ENCODE data around the gene VPS8. TPM values are rescaled to one million over a fixed set of nuclear protein-coding genes. Genes with fewer than 3 reads are reported as not detected.

VPS8 gene
- total and polyA plus RNA-seq, 2 of the 8 experiments (the other 6 are each of a cell fraction or from before 2014, with no cell fraction given), result 13.0 to 41.0 TPM

- Histone ChIP-seq H2AK5ac (ENCODE audit: low read depth, low read length) (no peak overlapping the region), H4K5ac (ENCODE audit: insufficient read length, low read depth, low read length) (no peak overlapping the region), H2BK5ac (ENCODE audit: low read depth, low read length) (no peak overlapping the region), H3K18ac (ENCODE audit: extremely low read depth, low read length) (no peak overlapping the region), H3K9ac (replicated peaks in 1 of 4; ENCODE audit: extremely low read depth in 1 of 4, low read depth in 3 of 4, low read length in 3 of 4) (no peak overlapping the region), H3K23ac (ENCODE audit: insufficient read length) (no peak overlapping the region), H4K8ac (ENCODE audit: extremely low read depth, insufficient read depth, low read length) (no peak overlapping the region), H3K14ac (ENCODE audit: insufficient read length) (no peak overlapping the region), H3K4me1 (replicated peaks in 1 of 4; ENCODE audit: control insufficient read depth in 3 of 4, insufficient read depth in 4 of 4, low read length in 3 of 4) (no peaks in the 10 kb centered on the region), H3K27me3 (replicated peaks in 1 of 4; ENCODE audit: control insufficient read depth in 3 of 4, extremely low read depth in 1 of 4, insufficient read depth in 3 of 4, low read length in 3 of 4) (peaks cover 0 to 2% (median 0%) of the 10 kb centered on the region in 4 experiments; a peak in 1 of 7 replicates), H3K56ac (replicated peaks; ENCODE audit: insufficient read length, low read depth, low read length) (no peak overlapping the region), H2BK120ac (replicated peaks; ENCODE audit: low read depth, low read length) (no peak overlapping the region), H2BK15ac (ENCODE audit: low read length) (no peak overlapping the region), H2BK20ac (ENCODE audit: low read length) (no peak overlapping the region), H4K91ac (replicated peaks; ENCODE audit: insufficient read length, low read length) (no peak overlapping the region), H3K27ac (ENCODE audit: low read depth, low read length) (no peak overlapping the region), H2BK12ac (ENCODE audit: low read depth, low read length) (no peak overlapping the region), H3K23me2 (ENCODE audit: low read depth, low read length) (no peaks in the 10 kb centered on the region), H3K4me2 (ENCODE audit: insufficient read depth in 1 of 2, low read depth in 2 of 2, low read length in 2 of 2) (no peak overlapping the region), H3K4me3 (ENCODE audit: extremely low read depth in 1 of 4, insufficient read depth in 2 of 4, low read depth in 3 of 4, low read length in 4 of 4) (no peak overlapping the region), H2AFZ (ENCODE audit: low read length) (no peak overlapping the region), H3K4ac (replicated peaks; ENCODE audit: insufficient read length, low read depth, low read length) (no peak overlapping the region), H4K20me1 (replicated peaks in 1 of 2; ENCODE audit: control insufficient read depth in 1 of 2, insufficient read depth in 2 of 2, low read length in 2 of 2) (no peaks in the 10 kb centered on the region), H3K79me1 (ENCODE audit: low read depth, low read length) (no peaks in the 10 kb centered on the region), H3K36me3 (ENCODE audit: control insufficient read depth in 2 of 4, insufficient read depth in 4 of 4, low read length in 3 of 4) (peaks cover 0 to 6% (median 2%) of the 10 kb centered on the region in 4 experiments; a peak in 4 of 8 replicates), H3K9me3 (ENCODE audit: insufficient read depth in 2 of 2, low read depth in 1 of 2, low read length in 1 of 2) (no peaks in the 10 kb centered on the region), H3K79me2 (ENCODE audit: control insufficient read depth in 1 of 2, insufficient read depth in 2 of 2, low read length in 2 of 2) (no peaks in the 10 kb centered on the region)
- 94% methylated on average over 7 of the region's 7 CpGs; no CpG with 5 or more reads in 1 of the 2 experiments for WGBS, 2 experiments (ENCODE audit: extremely low coverage in 1 of 2, insufficient coverage in 1 of 2, insufficient read length in 1 of 2, insufficient replicate concordance in 2 of 2, low coverage in 1 of 2, low lambda C conversion rate in 2 of 2, missing lambda C conversion rate in 1 of 2)
- FAIRE-seq (no peak), DNase-seq (ENCODE audit: low read depth in 1 of 2, low spot score in 2 of 2) (no peak)
- ChIA-PET POLR2A (ENCODE audit: partially characterized antibody) (no interaction called here), CTCF (ENCODE audit: partially characterized antibody) (interaction anchor here (0.7 kb wide), 1 partner anchor 430 kb away, joined by 3 read pairs; no protein-coding TSS in a partner anchor)
- TF ChIP-seq CTCF (IDR thresholded peaks at IDR 0.05; ENCODE audit: control extremely low read depth in 1 of 3, insufficient read depth in 1 of 3, low read depth in 1 of 3, low read length in 3 of 3) (no peak), TBP (IDR thresholded peaks at IDR 0.05; ENCODE audit: low read depth, low read length) (no peak), POLR2A (IDR thresholded peaks at IDR 0.05; ENCODE audit: control extremely low read depth in 1 of 2, low read depth in 2 of 2, low read length in 2 of 2) (no peak), BCL11A (IDR thresholded peaks at IDR 0.05; ENCODE audit: low read depth in 2 of 2, low read length in 2 of 2) (no peak), MAFK (IDR thresholded peaks at IDR 0.05; ENCODE audit: low read depth, low read length) (no peak), TEAD4 (IDR thresholded peaks at IDR 0.05; ENCODE audit: low read depth, low read length) (no peak), CREB1 (IDR thresholded peaks at IDR 0.05) (no peak)
Measured at GRCh38 chr3:184924547-184924946, 112.6 kb downstream of the VPS8 start.
